Left lobe of liver (tissue), 2 donors: ENCODE results near the gene HPS3. TPM values are rescaled to one million over a fixed set of nuclear protein-coding genes. Genes with fewer than 3 reads are reported as not detected.
"Not testable (repeated sequence)": the region's sequence is repeated elsewhere in the genome, so short reads cannot be mapped to it uniquely, and the experiment has no call there.

ENCODE experiments used
- ATAC-seq: fragments of 200-7000 bp; cut with Tn5 transposase; one replicate; pipeline ENCODE4 v1.9.1; 2020; ENCODE audit warnings: mild to moderate bottlenecking, moderate library complexity
- DNase-seq: peaks from one replicate; pipeline ENCODE4 v3.0.0-alpha.2; 2020; ENCODE audit warnings: low spot score
- total RNA-seq: library from RNA; stranded (reverse); gene quantifications from one replicate; pipeline ENCODE4 v1.2.1, GENCODE V29; 2021
- donor health status: DM: no; HTN: no; CAD: no; lungs with moderate emphysema.
- donor health status: DM: no; HTN: yes; CAD: no.

The HPS3 gene
- 5.1 TPM for total RNA-seq

DNA sequence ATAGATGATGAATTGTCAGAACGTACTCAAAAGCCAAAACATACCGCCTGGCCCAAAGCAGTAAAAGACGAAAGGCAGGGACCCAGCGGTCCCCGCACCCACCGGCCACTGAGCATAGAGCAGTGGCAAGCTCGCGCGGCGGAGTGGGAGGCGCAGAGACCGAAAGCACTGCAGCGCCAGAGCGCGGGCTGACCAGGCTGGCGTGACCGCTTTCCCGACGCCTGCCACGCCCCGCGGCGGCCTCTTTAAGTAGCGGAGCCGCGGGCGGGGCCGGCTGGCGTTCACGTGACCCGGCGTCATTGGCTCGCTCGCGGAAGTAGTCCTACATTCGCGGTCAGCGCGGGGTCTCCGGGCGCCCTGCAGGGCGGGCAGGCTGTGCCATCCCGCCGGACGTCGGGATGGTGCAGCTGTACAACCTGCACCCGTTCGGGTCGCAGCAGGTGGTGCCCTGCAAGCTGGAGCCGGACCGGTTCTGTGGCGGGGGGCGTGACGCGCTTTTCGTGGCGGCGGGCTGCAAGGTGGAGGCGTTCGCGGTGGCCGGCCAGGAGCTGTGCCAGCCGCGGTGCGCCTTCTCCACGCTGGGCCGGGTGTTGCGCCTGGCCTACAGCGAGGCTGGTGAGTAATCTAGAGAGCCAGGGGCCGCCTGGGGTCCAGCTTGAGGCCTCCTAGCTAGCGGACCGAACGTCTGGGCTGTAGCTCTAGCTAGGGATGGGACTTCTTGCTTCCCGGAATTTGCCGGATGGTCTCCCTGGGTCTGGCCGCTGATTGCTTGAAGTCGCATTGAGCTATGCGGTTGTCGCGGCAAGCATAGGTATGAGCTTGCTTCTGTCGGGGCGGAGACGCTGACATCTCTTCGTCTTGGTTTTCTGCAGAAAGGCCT is at the start of gene HPS3:
Gene HPS3, plus strand, starts transcription at position 313 of the 880 bp plus-strand sequence. Its CDS starts 86 bp downstream, at position 399.
- DNase-seq (peak; percentile 93), ATAC-seq (peak; percentile 98)

DNA sequence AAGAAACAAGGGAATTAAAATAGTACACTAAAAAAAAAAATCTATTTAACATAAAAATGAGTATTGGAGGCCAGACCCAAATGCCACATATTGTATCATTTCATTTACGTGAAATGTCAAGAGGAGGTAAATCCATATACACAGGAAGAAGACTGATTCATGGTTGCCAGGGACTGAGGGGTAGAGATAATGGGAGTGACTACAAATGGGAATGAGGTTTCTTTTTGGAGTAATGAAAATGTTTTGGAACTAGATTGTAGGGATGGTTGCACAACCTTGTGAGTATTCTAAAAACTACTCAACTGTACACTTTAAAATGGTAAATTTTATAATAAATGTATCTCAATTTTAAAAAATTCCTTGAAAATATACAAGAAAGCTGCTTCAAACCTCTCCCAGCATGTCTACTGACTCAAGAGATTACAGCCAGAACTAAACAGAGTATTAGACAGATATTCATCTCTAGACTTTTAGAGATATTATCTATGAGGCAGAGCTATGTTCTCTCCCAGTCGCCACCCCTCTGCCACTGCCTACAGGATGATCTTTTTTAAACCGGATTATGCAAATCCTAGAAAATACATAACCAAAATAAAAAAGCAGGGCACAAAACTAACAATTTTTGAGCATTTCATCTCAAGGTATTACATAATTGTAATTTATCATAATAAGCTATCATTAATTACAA is 49.3 kb upstream of the HPS3 start:
- DNase-seq (no peak), ATAC-seq (no peak)

DNA sequence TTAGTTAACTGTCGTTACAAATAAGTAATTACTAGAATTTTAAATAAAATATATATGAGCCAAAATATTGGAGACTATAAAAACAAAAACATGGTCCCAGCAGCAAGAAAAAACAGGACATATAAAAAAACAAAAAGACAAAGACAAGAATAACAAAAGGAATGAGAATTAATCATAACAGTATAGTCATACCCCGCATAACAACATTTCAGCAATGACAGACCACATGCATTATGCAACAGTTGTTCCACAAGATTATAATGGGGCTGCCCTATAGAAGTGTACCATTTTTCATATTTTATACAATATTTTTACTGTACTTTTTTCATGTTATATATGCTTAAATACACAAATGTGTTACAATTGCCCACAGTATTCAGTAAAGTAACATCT is 48.7 kb upstream of the HPS3 start:
- ATAC-seq = no peak
- no peak for DNase-seq

GRCh38 chr3:149081772-149082171 is 47.7 kb upstream of the HPS3 start:
- DNase-seq = no peak
- no peak for ATAC-seq

- DNase-seq = no peak
- ATAC-seq = peak; percentile 63
Measured at GRCh38 chr3:149085828-149086231, 43.6 kb upstream of the HPS3 start.

- ATAC-seq (peak; percentile 99), DNase-seq (peak; percentile 95)
Measured at GRCh38 chr3:149086232-149086988, 43.0 kb upstream of the HPS3 start, which contains the start of gene HLTF. Gene HLTF (minus strand): TSS chr3:149086533. CDS start chr3:149086336, 197 bp downstream.

DNA sequence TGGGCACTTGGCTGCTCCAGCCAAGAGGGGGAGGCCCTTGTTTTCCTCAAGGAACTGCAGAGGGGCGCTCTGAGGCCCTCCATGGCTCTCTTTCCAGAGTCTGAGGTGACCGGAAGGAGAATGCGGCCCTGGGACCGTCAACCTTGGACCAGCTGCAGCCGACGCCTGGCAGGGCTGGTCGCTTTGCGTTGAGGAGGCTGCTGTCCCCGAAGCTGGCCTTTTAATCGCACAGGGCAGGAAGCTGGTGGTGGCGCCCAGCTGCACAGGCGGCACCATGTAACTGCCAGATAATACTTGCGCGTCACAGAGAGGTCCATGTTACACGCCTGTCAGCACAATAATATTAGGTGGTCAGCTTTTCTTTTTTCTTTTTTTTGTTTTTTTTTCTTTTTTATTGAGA is 42.2 kb upstream of the HPS3 start:
- ATAC-seq (no peak), DNase-seq (no peak)

DNA sequence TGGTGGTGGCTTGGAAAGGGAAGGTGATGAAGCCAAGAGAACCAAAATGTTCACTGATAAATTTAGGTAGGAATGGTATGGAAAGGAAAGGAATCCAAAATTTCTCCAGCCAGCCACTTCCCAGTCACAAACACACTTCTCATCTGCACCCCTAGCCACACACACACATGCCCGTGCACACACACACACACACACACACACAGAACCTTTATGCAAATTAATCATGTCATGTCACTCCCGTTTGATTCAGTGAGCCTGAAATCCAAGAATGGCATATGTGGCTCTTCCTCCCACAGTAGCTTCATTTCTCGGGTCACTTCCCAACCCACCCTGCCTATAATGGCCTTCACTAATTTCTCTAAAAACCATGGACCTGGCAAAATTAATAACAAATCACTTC is 40.0 kb upstream of the HPS3 start:
- ATAC-seq (no peak), DNase-seq (no peak)

GRCh38 chr3:149090461-149090860 is 39.0 kb upstream of the HPS3 start:
- no peak for ATAC-seq
- no peak for DNase-seq

- ATAC-seq = no peak
- no peak for DNase-seq
Measured at GRCh38 chr3:149090907-149091306, 38.5 kb upstream of the HPS3 start.

DNA sequence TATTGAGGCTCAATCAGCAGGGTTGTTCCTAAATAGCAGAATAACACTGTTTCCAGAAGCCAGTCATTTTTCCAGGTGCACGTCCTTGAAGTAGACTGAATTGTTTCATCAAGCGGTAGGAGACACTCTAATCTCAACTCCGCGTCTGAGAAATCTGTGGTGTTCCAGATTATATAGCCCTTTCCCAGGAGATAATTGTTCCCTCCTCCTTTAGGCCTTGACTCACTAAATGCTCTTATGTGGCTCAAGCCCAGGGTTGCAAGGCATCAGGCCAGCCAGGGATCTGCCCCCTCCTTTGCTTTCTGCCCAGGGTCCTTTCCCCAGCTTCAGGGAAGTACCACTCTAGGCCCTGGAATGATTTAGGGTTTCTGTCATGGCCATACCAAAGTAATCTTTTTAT is 37.5 kb upstream of the HPS3 start:
- ATAC-seq = no peak
- no peak for DNase-seq

GRCh38 chr3:149095487-149095886 is 34.0 kb upstream of the HPS3 start:
- no peak for ATAC-seq
- no peak for DNase-seq

DNA sequence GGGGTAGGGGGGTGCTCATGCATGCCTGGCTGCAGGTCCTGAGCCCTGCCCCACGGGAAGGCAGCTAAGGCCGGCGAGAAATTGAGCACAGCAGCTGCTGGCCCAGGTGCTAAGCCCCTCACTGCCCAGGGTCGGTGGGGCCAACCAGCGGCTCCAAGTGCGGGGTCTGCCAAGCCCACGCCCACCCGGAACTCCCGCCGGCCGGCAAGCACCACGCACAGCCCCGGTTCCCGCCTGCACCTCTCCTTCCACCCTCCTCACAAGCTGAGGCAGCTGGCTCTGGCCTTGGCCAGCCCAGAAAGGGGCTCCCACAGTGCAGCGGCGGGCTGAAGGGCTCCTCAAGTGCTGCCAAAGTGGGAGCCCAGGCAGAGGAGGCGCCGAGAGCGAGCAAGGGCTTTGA is 31.5 kb upstream of the HPS3 start:
- not testable (repeated sequence) for DNase-seq, ATAC-seq

DNA sequence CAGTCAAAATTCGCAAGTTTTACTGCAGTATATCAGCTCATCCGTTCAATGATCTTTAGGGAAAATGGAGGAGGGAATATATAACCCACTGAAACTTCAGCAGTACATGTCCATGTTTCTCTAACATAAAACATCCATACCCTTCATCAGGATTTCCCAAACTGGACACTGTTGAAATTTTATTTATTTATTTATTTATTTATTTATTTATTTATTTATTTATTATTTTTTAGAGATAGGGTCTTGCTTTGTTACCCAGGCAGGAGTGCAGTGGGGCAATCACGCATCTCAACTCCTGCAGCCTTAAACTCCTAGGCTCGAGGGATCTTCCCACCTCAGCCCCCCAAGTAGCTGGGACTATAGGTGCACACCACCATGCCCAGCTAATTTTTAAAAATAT is 28.3 kb upstream of the HPS3 start:
- ATAC-seq (no peak), DNase-seq (no peak)

- DNase-seq (no peak), ATAC-seq (no peak)
Measured at GRCh38 chr3:149101641-149102040, 27.8 kb upstream of the HPS3 start.

DNA sequence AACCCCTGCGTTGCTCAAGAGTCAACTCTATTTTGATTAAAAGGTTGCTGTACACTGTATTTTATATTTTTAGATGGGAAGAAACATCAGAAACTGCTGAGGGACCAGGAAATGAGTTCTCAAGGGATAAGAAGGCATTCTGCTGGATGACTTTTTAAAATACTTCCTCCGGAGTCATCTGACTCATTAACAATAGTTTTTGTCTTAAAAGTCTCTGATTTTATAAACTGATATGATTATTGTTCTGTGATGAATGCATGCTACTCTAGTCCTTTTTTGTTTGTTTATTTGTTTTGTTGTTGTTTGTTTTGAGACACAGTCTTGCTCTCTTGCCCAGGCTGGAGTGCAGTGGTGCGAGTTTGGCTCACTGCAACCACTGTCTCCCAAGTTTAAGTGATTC is 25.0 kb upstream of the HPS3 start:
- DNase-seq = no peak
- ATAC-seq = no peak

GRCh38 chr3:149114458-149114857 is 15.0 kb upstream of the HPS3 start:
- ATAC-seq (peak; percentile 78), DNase-seq (no peak)

GRCh38 chr3:149115114-149115513 is 14.3 kb upstream of the HPS3 start:
- no peak for DNase-seq
- no peak for ATAC-seq

DNA sequence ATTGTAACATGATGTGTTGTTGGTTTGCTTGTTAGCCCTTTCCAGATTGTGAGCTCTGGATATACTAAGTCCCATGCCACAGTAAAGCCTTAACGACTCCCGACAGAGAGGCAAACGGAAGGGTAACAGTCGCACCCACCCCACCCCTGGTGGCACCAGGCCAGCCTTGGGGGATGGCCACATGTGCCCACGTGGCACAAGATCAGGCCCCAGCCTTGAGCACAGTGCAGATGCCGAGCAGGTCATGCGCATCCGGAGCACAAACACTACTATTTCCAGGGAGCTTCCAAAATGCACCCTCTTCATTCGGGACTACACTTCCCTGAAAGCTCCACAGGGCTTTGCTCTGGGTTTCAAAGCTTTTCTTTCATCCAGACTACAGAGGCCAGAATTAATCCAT is 10.7 kb upstream of the HPS3 start:
- DNase-seq (no peak), ATAC-seq (no peak)

GRCh38 chr3:149119466-149119865 is 10.0 kb upstream of the HPS3 start:
- no peak for DNase-seq
- no peak for ATAC-seq
